HL-60/S4 treated with phorbol 12-myristate 13-acetate at 8.2 ng/mL for 4 days and 3 days (cell line): ENCODE results near the gene SV2C.
"Not testable (repeated sequence)": the region's sequence is repeated elsewhere in the genome, so short reads cannot be mapped to it uniquely, and the experiment has no call there.

Experiments used
- in situ Hi-C: fragments of 300-500 bp; cut with MboI; formaldehyde crosslinking; loops from 2 replicates; pipeline ENCODE4 v1.15.0; 2022; ENCODE audit warnings: low sequenced_read_pairs

The SV2C gene

DNA sequence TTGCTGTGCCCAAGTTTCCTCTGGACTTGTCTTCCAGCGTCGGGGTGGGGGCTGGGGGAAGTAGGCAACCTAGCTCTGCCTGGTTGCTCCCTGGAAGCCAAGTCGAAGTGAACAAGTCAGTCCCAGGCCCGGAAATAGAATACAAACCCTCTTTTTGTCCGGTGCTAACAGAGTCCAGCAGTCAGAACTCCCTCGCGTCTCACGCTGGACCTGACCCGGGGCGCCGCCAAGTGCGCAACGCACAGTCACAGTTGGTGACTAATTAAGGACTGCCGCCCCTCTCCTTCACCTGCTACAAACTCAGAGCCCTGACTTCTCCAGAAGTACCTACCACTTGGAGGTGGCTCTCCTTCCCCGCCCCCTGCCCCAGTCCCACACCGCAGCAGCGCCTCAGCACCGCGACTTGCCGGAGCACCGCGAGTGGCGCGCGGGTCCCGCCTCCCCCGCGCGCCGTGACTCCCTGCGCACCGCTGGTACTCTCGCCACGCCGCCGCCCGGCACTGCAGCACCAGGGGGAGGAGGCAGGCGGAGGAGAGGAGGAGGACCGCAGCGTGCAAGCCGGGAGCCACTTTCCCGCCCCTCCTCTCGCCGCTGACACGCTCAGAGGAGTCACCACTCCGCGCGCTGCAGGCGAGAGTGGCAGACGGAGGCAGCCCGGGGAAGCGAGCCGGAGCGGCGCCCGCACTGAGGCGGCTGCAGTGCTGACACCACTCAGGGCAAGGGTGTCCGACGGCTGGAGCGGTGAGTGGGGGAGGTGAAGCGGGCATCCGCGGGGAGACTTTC, at the start of gene SV2C:
Gene SV2C, plus strand, starts transcription at position 612 of the 783 bp plus-strand sequence. CDS start 48,368 bp downstream, outside the sequence.
- in situ Hi-C loops, result no loop called here

DNA sequence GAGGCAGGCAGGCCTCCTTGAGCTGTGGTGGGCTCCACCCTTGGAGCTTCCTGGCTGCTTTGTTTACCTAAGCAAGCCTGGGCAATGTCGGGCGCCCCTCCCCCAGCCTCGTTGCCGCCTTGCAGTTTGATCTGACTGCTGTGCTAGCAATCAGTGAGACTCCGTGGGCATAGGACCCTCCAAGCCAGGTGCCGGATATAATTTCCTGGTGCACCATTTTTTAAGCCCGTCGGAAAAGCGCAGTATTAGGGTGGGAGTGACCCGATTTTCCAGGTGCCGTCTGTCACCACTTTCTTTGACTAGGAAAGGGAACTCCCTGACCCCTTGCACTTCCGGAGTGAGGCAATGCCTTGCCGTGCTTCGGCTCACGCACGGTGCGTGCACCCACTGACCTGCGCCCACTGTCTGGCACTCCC, 45.4 kb upstream of the SV2C start:
- in situ Hi-C loops, result not testable (repeated sequence)

DNA sequence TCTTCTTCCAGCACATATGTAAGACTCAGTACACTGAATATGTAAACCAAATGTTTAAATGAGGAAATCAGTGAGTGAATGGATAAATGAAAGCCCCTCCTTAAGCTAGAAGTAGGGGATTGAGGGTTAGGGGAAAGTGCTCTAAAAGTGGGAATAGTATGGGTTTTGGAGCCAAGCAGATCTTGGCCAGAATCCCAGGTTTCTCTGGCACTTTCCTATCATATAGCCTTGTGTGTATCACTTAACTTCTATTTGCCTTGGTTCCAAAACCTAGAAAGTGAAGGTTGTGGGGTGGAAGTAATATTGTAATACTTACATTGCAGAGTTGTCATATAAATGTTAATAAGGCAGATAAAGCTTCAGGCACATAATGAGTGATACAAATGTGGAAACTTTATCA, 45.0 kb upstream of the SV2C start:
- in situ Hi-C loops, result no loop called here

- in situ Hi-C loops, result no loop called here
These were observed 42.4 kb upstream of the SV2C start for GRCh38 chr5:76040806-76041205.

GRCh38 chr5:76041863-76042262, 41.3 kb upstream of the SV2C start:
- in situ Hi-C loops, result no loop called here

DNA sequence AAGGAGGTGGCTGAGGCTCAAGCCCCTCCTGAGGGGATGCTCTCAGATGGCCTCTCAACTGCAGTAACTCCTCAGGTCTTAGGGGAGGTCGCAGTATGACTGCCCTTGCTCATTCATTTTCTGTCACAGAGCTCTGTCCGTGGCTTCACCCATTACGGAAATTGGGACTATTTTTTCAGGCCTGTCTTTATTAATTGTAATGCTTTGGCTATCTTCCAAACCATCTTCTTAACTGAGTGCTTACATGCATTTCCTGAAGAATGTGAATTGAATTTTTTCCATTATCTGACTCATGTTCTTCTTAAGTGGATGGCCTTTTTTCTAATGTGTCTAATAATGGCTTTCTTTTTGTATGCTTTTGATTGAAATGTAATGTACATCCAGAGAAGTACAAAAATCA, 36.4 kb upstream of the SV2C start:
- in situ Hi-C loops, result no loop called here

DNA sequence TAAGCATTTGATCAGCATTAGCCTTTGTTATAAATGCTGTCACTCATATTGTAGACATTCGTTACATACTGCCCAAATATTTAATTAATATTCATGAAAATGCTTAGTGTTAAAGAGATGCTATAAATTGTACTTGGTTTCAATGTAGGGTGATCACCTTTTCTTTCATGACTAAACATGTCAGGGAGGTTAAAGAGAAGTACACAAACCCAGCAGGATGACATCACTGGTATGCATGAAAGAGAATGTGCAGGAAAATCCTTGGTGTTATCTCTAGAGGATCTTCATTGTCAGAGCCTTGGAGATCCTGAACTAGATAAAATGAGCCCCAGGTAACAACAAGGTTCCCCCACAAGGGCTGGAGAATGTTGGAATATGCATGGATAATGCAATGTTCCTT, 33.0 kb upstream of the SV2C start:
- in situ Hi-C loops, result no loop called here

GRCh38 chr5:76062502-76063041, 20.6 kb upstream of the SV2C start:
- in situ Hi-C loops, result no loop called here

DNA sequence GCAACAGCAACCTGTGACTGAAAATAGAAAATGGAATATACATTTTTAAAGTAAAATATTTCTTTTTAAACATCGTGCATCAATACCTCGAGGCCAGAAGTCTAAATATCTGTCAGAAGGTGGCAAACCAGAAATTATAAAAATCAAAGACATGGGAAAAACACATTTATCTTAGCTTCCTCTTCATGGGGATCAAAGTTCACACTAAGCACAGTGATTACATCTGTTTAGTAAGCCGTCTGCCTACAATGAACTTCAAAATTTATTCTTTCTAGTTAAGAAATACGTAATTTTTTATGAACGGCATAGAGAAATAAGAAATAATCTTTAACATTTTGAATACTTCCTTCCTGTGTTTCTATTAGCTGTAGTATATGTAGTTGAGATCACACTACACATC, 17.9 kb upstream of the SV2C start:
- in situ Hi-C loops, result no loop called here

DNA sequence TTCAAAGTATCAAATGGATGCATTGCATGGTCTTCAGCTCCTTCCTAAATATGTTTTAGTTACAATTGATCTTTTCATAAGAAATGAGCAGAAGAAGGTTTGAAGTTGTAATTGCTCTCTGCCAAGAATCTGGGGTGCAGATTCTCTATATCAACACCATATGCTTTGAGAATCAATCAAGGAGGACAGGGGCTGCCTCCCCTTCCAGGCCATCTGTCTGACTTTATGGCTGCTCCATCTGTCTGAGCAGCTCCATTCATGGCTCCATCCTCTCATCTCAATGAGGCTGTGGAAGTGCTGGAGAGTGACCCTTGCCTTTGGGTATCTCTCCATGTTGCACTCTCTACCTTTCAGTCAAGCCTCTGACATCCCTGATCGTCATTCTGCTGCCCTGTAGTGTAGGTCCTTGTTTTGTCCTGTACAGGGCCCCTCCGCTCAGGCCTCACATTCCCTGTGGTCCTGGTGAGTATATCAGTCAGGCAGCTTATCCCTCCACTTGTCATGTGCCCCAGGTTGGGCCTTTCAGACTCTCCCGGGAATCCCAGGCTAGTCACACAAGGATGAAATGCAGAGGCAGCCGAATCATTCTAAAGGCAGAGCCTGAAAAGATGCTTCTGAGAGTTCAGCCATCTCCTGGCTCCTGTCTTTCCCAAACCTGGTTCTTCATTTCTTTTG, 14.0 kb upstream of the SV2C start:
- in situ Hi-C loops, result no loop called here

DNA sequence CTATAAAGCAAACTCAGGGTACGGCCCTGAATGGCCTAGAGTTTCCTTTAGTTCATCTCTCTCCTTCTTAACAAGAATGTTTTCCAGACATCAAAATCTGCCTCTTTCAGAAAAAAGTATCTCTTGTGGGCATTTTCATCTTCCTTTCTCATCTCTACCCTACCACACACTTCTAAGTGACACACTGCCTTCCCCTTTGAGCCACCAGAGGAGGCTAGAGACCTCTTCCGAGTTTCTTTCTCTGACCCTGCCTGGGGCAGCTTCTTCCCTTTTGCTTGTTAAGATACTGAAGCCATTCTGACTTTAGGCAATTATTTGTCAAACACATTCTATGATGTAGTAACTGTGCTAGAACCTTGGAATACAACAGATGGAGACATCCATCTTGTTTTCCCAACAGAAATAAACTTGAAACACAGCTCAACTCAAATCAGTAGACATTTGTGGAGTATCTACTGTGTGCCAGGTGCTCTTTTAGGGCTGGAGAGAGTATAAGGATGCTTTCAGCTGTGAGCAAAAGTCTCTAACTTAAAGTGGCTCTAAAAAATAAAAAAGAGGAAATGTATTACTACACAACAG, 8.6 kb upstream of the SV2C start:
- in situ Hi-C loops, result no loop called here

DNA sequence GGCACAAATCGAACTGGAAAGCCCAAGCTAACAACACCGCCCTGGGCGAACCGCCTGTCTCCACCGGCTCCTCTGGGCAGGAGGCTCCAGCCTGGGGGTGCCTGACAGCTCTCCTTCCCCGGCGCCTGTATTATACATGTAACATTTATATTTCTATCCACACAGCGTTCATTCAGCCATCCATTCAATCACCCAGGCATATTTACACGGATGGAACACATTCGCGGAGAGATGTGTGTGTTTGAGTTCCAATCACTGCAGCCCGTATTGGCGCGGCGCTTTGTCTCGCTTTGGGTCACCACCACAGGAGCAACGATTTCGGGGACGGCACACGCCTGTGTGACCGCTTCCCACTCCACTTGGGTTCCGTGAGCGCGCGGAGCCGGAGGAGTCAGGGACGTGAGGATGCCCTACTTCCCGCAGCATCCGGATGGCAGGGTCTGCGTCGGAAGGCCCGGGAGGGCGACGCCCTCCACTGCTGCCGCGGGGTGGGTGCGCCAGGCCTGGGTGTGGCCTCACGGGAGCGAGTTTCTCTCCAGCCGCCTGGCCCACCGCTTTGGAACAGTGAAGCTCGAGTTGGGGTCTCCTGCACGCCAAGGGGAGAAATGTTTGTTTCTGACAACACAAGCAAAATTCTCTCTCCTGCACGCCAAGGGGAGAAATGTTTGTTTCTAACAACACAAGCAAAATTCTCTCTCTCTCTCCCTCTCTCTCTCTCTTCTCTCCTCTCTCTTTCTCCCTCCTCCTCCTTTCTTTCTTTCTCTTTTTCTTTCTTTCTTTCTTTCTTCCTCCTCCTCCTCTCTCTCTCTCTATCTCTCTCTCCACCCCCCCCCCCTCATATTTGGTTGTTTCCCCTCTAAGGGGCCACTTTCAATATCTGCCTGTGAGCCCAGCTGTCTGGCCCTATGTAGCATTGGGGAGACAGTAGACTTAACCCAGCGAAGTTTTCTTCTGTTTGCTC, 1.1 kb upstream of the SV2C start:
- in situ Hi-C loops, result no loop called here

GRCh38 chr5:76083555-76084495, 642 bp downstream of the SV2C start:
- in situ Hi-C loops, result no loop called here

- in situ Hi-C loops, result no loop called here
These were observed 1.5 kb downstream of the SV2C start for GRCh38 chr5:76084496-76085242.

- in situ Hi-C loops, result no loop called here
These were observed 2.0 kb downstream of the SV2C start for GRCh38 chr5:76085243-76085579.

- in situ Hi-C loops, result no loop called here
These were observed 2.9 kb downstream of the SV2C start for GRCh38 chr5:76086095-76086494.

DNA sequence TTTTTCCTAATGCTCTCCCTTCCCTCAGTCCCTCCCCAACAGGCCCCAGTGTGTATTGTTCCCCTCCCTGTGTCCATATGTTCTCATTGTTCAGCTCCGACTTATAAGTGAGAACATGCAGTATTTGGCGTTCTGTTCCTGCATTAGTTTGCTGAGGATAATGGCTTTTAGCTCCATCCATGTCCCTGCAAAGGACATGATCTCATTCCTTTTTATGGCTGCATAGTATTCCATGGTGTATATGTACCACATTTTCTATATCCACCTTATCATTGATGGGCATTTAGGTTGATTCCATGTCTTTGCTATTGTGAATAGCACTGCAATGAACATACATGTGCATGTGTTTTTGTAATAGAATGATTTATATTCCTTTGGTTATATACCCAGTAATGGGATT, 6.0 kb downstream of the SV2C start:
- in situ Hi-C loops, result not testable (repeated sequence)

- in situ Hi-C loops, result no loop called here
These were observed 8.2 kb downstream of the SV2C start for GRCh38 chr5:76091351-76091750.

DNA sequence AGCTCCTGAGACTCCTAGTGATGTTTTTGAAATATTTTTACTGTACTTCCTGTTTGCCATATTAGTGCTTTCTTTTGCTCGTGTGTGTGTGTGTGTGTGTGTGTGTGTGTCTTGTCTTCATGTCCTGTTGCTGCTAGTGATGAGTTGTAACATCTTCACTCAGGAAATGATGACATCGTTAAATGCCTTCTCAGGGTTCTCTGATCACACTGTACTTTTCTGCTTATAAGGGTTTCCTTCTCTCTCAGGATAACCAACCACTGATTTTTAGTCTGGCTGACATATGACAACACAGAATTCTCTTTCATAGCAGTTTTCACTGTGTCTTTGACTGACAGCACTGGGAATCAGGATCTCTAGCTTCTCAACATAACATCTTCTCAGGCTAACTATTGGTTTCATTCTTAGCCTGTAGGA, 16.1 kb downstream of the SV2C start:
- in situ Hi-C loops, result no loop called here
